Fibroblast of the aortic adventitia (primary cell): Measurements from ENCODE around the gene IL24. TPM values are rescaled to one million over a fixed set of nuclear protein-coding genes. Genes with fewer than 3 reads are reported as not detected.

Experiments
- DNase-seq: peaks from one replicate; pipeline ENCODE4 v3.0.0-alpha.2; 2010; ENCODE audit warnings: low read depth
- H3K4me3 ChIP-seq: 2 replicates; pipeline ENCODE4 v1.5.1; 2011; ENCODE audit warnings: low read depth, mild to moderate bottlenecking, control low read depth, low read length, moderate library complexity
- total RNA-seq: library from RNA; depleted of rRNA; stranded (reverse); fragments of >200 nt; gene quantifications from 2 replicates; pipeline ENCODE4 v1.2.3, GENCODE V29; 2012; ENCODE audit warnings: low replicate concordance
- TF ChIP-seq, protein P1 (sequence below): IDR thresholded peaks from 2 replicates; pipeline ENCODE4 v1.5.1; 2011; ENCODE audit warnings: mild to moderate bottlenecking, low read length, control low read depth, inconsistent platforms; ENCODE audit not compliant: insufficient read depth

IL24 gene
- total RNA-seq, 1 donor, result not detected

DNA sequence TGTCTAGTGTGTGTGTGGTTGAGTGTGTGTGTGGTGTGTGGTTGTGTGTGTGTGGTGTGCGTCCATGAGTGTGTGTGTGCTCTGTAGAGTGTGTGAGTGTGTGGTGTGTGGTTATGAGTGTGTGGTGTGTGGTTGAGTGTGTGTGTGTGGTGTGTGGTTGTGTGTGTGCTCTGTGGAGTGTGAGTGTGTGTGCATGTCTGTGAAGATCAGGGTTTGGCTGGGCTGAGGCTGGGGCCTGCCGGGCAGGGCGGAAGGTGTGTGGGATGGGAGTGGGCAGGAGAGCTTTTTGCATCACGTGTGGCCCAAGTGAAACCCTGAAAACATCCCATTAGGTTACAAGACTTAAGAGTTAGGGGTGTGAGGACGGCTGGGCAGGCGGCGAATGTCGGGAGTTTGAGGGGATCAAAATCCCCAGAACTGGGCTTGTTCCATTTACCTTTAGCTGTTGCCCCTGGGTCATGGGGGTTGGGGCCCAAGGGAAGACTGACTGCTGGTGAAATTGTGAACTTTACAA lies 27.4 kb downstream of the IL24 start:
- no peak overlapping the region for H3K4me3 ChIP-seq
- no peak for DNase-seq
- TF ChIP-seq, protein P1, sequence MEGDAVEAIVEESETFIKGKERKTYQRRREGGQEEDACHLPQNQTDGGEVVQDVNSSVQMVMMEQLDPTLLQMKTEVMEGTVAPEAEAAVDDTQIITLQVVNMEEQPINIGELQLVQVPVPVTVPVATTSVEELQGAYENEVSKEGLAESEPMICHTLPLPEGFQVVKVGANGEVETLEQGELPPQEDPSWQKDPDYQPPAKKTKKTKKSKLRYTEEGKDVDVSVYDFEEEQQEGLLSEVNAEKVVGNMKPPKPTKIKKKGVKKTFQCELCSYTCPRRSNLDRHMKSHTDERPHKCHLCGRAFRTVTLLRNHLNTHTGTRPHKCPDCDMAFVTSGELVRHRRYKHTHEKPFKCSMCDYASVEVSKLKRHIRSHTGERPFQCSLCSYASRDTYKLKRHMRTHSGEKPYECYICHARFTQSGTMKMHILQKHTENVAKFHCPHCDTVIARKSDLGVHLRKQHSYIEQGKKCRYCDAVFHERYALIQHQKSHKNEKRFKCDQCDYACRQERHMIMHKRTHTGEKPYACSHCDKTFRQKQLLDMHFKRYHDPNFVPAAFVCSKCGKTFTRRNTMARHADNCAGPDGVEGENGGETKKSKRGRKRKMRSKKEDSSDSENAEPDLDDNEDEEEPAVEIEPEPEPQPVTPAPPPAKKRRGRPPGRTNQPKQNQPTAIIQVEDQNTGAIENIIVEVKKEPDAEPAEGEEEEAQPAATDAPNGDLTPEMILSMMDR, result no peak

DNA sequence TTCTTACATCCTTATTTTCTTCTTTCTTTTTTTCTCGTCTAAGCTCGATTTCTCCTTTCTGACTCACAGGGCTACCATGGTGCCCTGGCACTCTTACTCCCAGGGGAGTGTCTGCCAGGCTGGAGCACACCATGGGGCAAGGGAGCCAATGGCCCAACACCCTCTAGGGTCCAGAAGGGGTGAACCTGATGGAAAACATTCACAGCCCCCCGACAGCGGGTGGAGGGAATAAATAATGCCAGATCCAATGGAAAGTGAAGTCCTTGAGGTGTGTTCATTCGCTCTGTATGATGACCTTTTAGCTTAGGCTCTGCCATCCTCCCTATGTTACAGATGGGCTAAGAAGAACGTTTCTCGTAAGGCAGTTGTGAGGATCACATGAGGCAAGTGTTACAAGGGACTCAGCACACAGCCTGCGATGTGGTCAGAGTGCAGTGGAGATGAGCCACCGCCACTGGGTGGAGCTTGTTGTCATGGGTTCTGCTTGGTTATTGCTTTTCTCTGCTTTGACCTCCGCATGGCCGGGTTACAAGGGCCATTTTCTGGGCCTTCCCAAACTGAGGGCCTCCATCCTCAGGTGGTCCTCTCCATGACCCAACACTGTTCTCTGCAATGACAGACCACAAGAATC lies 28.0 kb downstream of the IL24 start:
- no peak overlapping the region for H3K4me3 ChIP-seq
- TF ChIP-seq, protein P1, result no peak
- no peak for DNase-seq

DNA sequence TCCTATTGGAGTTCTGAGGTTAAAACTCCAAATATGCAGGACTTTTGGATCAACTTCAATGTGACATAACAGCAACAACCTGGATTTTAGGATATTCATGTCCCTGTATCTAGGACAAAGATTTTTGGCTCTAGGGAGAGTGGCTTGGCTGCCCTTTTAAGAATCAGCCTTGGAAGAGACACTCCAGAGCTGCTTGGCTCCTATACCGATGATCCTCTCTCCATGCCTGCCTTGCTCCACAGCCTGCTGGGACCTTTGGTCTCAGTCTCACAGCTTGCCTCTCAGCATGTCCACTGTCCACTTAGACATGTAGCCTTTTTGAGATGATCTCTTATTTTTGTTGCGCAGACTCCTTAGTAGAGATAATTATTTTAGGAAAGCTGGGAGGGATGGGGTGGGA lies 29.0 kb downstream of the IL24 start:
- no peak overlapping the region for H3K4me3 ChIP-seq
- TF ChIP-seq, protein P1, result no peak
- no peak for DNase-seq

DNA sequence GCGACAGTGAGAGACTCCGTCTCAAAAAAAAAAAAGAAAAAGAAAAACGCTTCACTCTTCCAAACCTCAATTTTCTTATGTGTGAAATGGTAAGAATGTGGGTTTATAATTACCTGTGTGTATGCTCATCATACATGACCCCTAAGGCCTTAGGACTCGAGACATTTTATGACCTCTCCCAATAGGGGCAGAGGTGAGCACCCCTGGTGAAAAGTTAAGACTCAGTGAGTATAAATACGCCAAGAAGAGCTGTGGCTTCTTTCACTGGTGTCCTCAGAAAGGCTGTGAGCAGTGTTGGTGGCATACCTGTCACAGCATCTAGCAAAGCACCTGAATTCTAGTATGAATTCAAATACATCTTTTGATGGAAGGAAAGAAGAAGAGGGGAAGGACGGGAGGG lies 32.3 kb downstream of the IL24 start:
- DNase-seq, result no peak
- H3K4me3 ChIP-seq, result no peak overlapping the region
- TF ChIP-seq, protein P1, result no peak

DNA sequence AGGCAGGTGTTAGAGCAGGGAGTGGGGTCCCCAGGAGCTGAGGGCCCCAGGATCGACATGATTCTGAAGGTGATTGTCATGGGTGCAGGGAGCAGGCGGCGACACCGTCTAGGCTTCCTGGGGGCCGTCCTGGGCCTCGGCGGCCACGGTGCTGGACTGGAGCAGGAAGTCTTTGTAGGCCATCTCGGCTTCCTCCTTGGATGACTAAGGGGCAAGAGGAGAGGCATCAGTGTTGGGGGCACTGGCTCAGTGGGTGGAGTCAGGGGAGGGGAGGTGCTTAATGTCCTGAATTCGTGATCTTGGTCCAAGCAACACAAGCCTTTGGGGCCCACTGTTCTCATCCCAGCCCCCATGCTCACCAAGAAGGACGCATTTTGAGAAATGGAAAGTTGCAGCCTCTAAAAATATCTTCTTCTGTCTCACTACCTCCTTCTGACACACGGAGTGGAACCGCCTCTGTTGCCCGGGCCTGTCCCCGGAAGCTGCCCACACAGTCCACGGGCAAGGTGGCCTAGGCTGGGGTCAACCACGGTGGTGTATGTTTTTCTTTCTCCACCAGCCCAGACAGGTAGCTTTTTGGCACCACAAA lies 33.1 kb downstream of the IL24 start:
- TF ChIP-seq, protein P1, result no peak
- no peak overlapping the region for H3K4me3 ChIP-seq
- DNase-seq, result no peak

DNA sequence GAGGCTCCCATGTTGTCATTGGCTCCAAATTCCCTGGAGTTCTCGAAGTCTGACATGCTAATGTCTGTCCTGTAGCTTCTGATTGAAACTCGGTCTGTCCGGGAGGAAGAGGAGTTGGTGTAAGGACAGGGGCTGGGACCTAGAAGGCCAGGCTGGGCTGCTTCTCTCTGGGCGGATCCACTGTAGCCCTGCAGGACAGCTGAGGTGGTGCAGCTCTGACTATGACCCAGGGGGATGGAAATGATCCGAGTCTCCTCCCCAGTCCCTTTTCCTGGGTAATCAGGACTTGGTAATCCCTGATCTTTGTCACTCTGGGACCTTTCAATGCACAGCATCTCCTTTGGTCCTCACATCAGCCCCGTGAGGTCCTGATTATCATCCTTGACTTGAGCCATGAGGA lies 34.5 kb downstream of the IL24 start:
- H3K4me3 ChIP-seq, result no peak overlapping the region
- TF ChIP-seq, protein P1, result peak; percentile 18
- DNase-seq, result no peak
